A549 treated with AZD2906 at 1 μM for 4 hours (cell line): Measurements from ENCODE around the gene ALG10. TPM values are rescaled to one million over a fixed set of nuclear protein-coding genes. Genes with fewer than 3 reads are reported as not detected.

ENCODE experiments used
- total RNA-seq: library from RNA; stranded (reverse); fragments of 200-300 nt; extraction: Qiagen RNA extraction; gene quantifications from 5 replicates; pipeline ENCODE4 v1.2.3, GENCODE V29; 2022

Gene ALG10
- total RNA-seq: 4.8 to 7.0 TPM (median 5.9 TPM) in 5 replicates

DNA sequence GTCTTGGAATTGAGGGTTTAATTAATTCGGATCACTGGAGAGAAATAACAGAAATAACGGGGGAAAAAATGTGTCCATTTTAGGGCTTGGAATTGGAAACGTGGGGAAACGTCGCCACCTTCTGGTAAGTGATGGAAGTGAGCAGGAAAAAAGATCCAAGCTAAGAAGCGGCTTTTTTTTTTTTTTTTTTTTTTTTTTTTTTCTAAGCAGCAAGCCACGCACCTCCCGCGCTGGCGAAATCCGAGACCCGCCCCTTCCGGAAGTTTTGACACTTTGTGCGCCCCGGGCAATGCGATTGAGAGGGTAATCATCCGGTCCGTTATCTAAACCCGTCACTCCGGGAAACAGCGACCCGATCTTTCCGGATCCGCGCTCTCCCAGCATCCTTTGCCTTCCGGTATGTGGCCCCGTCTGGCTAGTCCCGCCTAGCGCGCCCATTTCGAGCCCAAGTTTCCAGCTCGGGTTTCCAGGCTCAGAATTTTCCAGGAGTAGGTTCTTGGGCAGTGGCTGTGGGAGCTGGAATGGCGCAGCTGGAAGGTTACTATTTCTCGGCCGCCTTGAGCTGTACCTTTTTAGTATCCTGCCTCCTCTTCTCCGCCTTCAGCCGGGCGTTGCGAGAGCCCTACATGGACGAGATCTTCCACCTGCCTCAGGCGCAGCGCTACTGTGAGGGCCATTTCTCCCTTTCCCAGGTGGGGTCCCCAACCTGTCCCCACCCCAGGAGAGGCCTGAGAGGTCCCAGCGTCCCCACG, at the start of gene ALG10:
Gene ALG10 (plus strand): TSS at position 418 of the 752 bp plus-strand sequence. CDS start 104 bp downstream, at position 522.

